Astrocyte of the spinal cord (primary cell): ENCODE data around the gene UAP1L1.

ENCODE experiments used
- DNase-seq: peaks from one replicate; pipeline ENCODE4 v3.0.0; 2011; ENCODE audit warnings: low read depth, low spot score
- H3K4me3 ChIP-seq: 2 replicates; pipeline ENCODE4 v1.5.1; 2011; ENCODE audit warnings: low read depth, mild to moderate bottlenecking, low read length, moderate library complexity
- in situ Hi-C: cut with HindIII; loops from 2 replicates; pipeline ENCODE4 v1.10.0; 2017; ENCODE audit warnings: low sequenced_read_pairs
- TF ChIP-seq, protein P1 (sequence below): IDR thresholded peaks from 2 replicates; pipeline ENCODE4 v1.5.1; 2012; ENCODE audit warnings: low read depth, mild to moderate bottlenecking, low read length, inconsistent platforms

The UAP1L1 gene

GRCh38 chr9:137046088-137046787 lies 31.1 kb upstream of the UAP1L1 start, which contains the start of gene NPDC1:
Gene NPDC1 (minus strand): TSS chr9:137046177. CDS start chr9:137045989, 188 bp downstream.
- H3K4me3 ChIP-seq, result peak within 1 kb of the TSS; percentile 47
- DNase-seq, result peak; percentile 62
- TF ChIP-seq, protein P1, sequence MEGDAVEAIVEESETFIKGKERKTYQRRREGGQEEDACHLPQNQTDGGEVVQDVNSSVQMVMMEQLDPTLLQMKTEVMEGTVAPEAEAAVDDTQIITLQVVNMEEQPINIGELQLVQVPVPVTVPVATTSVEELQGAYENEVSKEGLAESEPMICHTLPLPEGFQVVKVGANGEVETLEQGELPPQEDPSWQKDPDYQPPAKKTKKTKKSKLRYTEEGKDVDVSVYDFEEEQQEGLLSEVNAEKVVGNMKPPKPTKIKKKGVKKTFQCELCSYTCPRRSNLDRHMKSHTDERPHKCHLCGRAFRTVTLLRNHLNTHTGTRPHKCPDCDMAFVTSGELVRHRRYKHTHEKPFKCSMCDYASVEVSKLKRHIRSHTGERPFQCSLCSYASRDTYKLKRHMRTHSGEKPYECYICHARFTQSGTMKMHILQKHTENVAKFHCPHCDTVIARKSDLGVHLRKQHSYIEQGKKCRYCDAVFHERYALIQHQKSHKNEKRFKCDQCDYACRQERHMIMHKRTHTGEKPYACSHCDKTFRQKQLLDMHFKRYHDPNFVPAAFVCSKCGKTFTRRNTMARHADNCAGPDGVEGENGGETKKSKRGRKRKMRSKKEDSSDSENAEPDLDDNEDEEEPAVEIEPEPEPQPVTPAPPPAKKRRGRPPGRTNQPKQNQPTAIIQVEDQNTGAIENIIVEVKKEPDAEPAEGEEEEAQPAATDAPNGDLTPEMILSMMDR, result peak; percentile 96
- in situ Hi-C loops, result loop anchor here (25.0 kb wide), 1 partner anchor 109 kb away; the partner anchor contains the start of genes C8G and FBXW5

DNA sequence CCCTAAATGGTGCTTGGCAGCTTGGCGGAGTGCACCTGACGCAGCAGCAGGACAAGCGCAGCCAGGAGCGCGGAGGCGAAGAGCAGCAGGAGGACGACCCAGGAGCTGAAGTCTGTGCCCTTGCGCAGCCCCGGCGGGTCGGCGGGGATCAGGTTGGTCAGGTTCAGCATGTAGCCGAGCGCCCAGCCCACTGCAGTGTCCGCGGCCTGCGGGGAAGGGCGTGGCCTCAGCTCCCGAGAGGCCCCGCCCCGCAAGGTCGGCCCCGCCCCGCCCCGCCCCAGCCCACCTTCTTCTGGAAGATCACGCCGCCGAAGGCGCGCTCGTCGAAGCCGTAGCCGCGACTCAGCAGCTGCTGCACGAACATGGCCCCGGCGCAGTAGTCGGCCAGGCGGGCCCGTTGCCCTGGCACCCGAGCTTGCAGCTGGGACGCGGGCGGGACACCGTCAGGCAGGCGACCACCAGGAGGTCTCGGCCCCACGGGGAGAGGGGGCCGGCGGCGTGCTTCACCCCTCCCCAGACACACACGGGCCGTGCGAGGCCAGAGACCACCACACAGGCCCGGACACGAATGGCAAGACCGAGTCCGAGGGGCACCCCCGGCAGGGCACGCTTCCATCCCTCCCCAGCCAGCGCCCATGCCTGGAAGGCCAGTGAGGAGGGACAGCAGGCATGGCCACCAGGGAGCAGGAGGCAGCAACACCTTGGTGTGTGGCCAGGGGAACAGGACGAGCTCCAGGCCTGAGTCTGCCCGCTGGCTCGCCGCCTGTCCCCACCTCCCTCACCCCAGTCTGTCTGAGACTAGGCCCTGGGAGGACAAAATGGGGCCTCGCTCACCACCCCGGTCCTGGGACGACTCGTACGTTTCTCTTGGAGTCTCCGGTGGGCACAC lies 28.4 kb upstream of the UAP1L1 start:
- in situ Hi-C loops, result loop anchor here (25.0 kb wide), 1 partner anchor 112 kb away; the partner anchor contains the start of genes C8G and FBXW5
- TF ChIP-seq, protein P1, result no peak
- no peak for DNase-seq
- no peak overlapping the region for H3K4me3 ChIP-seq

GRCh38 chr9:137049544-137050449 lies 27.5 kb upstream of the UAP1L1 start:
- DNase-seq, result peak; percentile 23
- no peak overlapping the region for H3K4me3 ChIP-seq
- TF ChIP-seq, protein P1, result peak; percentile 63
- in situ Hi-C loops, result loop anchor here (25.0 kb wide), 1 partner anchor 112 kb away; the partner anchor contains the start of genes C8G and FBXW5

DNA sequence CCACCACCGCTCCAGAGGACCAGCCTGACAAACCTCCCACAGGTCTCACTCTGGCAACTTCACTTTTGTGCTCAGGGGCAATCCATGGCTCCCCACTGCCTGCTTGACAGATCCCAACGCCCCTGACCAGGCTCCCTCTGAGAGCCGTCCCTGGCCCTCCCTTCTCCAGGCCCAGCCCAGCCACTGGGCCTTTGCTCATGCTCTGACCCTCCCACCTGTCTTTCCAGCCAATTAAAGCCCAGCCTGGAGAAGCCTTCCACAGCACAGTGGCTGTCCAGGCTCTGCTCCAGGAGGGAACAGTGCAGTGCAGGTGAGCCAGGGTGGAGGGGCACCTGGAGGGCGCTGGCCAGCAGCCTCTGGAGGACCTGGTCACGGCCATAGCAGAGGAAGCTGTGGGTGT lies 26.7 kb upstream of the UAP1L1 start:
- no peak overlapping the region for H3K4me3 ChIP-seq
- TF ChIP-seq, protein P1, result no peak
- in situ Hi-C loops, result no loop called here
- no peak for DNase-seq

- TF ChIP-seq, protein P1, result no peak
- in situ Hi-C loops, result no loop called here
- DNase-seq, result no peak
- H3K4me3 ChIP-seq, result no peak overlapping the region
These were observed 26.1 kb upstream of the UAP1L1 start for GRCh38 chr9:137051145-137051724.
